ENCODE results near the gene DISC1.
"Not testable (repeated sequence)": the region's sequence is repeated elsewhere in the genome, so short reads cannot be mapped to it uniquely, and the experiment has no call there.

Gene DISC1

DNA sequence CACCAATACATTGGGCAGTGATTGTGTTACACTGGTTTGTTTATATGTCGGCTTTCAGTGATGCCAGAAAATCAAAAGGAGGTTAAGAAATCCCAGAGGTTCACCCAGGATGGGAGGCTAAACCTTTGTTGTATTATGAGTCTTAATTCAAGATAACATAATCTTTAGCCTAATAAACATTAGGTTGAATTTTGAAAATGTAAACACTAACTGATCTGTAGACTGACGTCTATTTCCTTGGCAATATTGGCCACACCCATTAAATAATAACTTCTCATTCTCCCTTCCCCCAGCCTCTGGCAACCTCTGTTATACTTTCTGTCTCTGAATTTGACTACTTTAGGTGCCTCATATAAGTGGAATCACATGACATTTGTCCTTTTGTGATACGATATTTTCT lies 238.7 kb downstream of the DISC1 start:
- DNase-seq = no peak

GRCh38 chr1:231866392-231867331 lies 240.1 kb downstream of the DISC1 start:
- peak; percentile 53 for DNase-seq

- DNase-seq = no peak
Measured at GRCh38 chr1:231867607-231868006, 241.0 kb downstream of the DISC1 start.

GRCh38 chr1:231869364-231869763 lies 242.8 kb downstream of the DISC1 start:
- no peak for DNase-seq

GRCh38 chr1:231871471-231871870 lies 244.9 kb downstream of the DISC1 start:
- DNase-seq = no peak

GRCh38 chr1:231871878-231872277 lies 245.3 kb downstream of the DISC1 start:
- no peak for DNase-seq

- DNase-seq = no peak
Measured at GRCh38 chr1:231872461-231872910, 245.9 kb downstream of the DISC1 start.

DNA sequence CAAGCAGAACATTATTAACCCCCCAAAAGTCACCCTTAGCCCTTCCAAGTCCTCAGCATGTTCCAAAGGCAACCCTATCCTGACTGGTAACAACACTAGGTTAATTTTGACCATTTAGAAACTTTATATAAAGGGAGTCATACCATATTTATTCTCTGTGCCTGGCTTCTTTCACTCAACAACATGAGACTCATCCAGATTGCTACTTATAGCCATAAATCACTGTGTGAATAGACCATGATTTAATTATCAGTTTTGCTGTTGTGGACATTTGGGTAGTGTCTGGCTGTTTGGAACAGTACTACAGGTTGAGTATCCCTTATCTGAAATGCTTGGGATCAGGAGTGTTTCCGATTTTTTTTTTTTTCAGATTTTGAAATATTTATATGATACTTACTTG lies 252.1 kb downstream of the DISC1 start:
- no peak for DNase-seq

DNA sequence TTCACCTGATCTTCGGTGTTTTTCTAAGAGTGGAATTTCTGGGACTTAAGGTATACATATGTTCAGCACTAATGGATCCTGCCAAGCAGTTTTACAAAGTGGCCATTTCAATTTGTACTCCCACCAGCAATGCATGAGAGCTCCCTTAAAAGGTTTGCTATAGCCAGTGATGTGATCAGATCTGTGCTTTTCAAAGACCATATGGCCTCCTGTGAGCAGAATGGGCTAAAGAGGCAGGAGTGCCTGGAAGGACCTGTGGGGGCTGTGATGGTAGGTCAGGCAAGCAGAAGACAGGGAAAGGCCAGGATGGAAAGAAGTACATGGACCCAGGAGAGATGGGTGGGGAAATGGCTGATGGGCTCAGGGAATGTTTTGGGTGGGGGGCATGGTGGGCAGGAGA lies 252.7 kb downstream of the DISC1 start:
- DNase-seq = no peak

- DNase-seq = no peak
Measured at GRCh38 chr1:231882333-231882732, 255.7 kb downstream of the DISC1 start.

DNA sequence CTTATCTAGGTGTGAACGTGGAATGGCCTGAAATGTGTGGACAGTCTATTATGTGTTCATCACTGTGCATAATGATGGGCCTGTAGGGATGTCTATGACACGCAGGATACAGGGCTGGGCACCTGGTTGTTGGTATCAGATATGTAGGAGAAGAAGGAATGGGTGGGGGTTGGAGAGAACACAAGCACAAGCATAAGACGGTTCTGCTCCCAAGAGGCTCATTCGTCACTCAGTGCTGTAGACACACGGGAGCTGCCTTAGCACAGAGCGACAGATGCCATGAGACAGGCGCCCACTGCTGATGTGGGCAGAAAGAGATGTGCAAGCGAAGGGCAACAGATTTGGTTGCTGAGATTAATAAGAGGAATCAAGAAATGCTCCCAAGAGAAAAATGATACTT lies 256.2 kb downstream of the DISC1 start:
- no peak for DNase-seq

DNA sequence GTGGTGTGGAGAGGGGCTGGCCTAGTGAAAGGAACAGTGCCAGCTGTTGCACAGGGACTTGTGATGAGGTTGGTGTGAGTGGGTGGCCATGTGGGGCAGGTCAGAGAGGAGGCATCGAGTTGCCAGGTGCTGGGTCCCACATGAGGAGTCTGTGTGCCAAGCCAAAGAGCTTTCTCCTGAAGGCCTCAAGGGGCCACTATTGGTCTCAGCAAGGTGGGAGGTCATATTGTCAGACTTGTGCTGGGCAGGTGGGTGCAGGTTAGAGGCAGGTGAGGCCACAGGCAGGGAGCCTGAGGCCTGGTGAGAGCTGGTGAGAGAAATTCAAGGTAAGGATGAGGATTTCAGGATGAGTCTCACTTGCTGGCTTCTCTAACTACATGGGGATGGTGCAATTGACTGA lies 256.8 kb downstream of the DISC1 start:
- no peak for DNase-seq

- no peak for DNase-seq
Measured at GRCh38 chr1:231885209-231885854, 258.7 kb downstream of the DISC1 start.

DNA sequence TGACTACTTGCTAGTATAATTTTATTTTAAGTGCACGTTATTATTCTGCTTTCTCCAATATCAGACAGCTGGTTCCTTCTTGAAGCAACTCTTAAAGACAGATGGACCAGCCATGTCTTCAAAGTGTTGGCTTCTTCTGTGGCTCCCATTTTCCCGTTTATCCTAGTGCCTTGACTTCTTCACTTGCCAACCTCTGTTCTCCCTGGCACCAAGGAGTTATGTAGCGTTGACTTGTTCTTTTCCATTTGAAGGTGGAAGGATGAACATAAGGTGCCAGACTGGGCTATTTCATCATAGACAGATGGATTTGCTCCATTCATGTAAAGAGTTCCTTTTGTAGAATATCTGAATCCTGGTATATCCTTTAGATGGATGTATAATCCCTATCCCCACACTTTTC lies 260.6 kb downstream of the DISC1 start:
- DNase-seq = no peak

- no peak for DNase-seq
Measured at GRCh38 chr1:231887866-231888265, 261.3 kb downstream of the DISC1 start.

- DNase-seq = no peak
Measured at GRCh38 chr1:231890791-231891190, 264.2 kb downstream of the DISC1 start.

- no peak for DNase-seq
Measured at GRCh38 chr1:231893400-231894102, 267.0 kb downstream of the DISC1 start.

DNA sequence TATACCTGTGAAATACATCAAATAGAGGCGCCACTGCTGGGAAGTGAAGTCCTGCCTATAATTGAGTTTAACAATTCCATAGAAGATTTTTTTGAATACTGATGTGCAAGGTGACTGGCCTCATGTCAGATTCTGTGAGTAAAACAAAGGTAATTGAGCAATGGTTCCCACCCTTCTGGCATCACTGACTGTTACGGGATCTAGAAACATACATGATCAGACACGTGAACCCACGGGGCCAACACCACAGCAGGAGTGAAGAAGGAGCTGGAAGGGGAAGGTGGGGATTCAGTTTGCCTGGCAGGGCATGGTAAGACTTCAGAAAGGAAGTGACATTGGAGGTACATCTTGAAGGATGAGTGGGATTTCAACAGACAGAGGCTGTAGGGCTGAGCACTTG lies 270.2 kb downstream of the DISC1 start:
- DNase-seq = no peak

- no peak for DNase-seq
Measured at GRCh38 chr1:231899046-231899445, 272.5 kb downstream of the DISC1 start.

DNA sequence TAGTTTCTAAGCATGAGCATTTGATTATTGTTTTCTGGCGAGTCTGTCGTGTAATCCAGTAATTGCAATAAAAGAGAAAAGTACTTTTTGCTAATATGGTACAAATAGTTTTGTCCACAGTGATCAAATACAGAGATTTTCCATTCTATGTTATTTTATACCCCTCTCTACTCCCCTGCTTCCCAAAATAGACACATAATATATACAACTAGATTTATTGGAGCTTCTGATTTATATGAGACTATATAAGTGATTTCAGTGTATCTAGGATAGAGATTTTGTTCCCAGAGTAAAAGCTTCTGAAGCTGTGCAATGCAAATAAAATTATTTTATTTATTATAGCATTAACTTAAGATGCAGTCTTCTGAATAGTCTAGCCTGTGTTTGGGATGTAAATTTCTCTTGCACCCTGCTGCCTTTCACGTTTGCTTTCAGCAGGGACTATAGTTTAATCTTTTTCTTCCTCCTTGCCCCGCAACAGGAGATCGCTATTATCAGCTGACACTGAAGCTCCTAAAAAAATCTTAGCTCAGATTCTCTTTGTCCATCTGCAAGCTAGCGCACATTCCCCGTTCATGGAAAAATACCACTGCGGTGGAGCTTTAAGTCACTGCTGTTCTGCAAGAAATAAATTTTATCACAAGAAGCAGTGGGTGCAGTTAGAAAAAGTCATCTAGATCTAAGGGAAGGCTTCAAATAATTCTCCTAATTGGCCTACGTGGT lies 273.3 kb downstream of the DISC1 start:
- no peak for DNase-seq

DNA sequence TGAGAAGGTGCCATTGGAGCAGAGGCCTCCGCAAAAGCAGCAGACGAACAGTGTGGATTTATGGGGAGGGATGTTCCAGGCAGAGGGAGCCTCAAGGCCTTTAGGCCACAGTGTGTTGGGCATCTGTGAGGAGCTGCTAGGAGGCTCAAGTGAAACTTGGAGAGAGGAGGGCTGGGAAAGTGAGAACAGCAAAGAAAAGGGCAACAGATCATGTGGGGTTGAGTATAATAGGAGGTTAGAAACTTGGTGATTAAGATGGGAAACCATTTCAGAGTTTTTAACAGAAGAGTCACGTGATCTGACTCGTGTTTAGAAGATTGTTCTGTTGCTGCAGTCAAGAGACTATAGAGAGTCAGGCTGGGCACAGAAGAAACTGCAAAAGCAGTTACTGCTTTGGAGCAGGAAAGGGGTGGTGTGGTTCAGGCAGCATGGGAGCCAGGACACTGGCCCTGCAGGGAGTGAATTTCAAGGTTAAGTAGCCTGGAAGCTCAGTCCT lies 277.0 kb downstream of the DISC1 start:
- DNase-seq = no peak

GRCh38 chr1:231907310-231907709 lies 280.7 kb downstream of the DISC1 start:
- DNase-seq = not testable (repeated sequence)

GRCh38 chr1:231913493-231913892 lies 286.9 kb downstream of the DISC1 start:
- DNase-seq = no peak
